Liver (tissue), 2 donors: ENCODE data around the gene FASTK.

Experiments
- GABPA ChIP-seq, 2 donors: IDR thresholded peaks in 1 of 2; conservative IDR thresholded peaks in 1 of 2; 2 replicates each; pipeline ENCODE4 v1.6.1; 2016; ENCODE audit warnings: antibody characterized with exemption in 2 of 2, mild to moderate bottlenecking in 1 of 2, moderate library complexity in 1 of 2
- JUND ChIP-seq, 2 donors: IDR thresholded peaks; 2 replicates each; pipeline ENCODE4 v1.6.1; 2016; ENCODE audit warnings: antibody characterized with exemption in 2 of 2
- REST ChIP-seq: IDR thresholded peaks from 2 replicates; pipeline ENCODE4 v1.6.1; 2016; ENCODE audit warnings: antibody characterized with exemption, mild to moderate bottlenecking
- donor health status: healthy.

- TF ChIP-seq REST = no peak
- no peak for TF ChIP-seq JUND (IDR thresholded peaks at IDR 0.05)
- no peak for TF ChIP-seq GABPA (IDR thresholded peaks at IDR 0.05 in 1 of 2, conservative IDR thresholded peaks at IDR 0.05 in 1 of 2)
Measured at GRCh38 chr7:151058781-151059366, 21.7 kb downstream of the FASTK start.
